ENCODE data around the gene POU2AF2.

- no peak for TF ChIP-seq POLR2AphosphoS5 (IDR thresholded peaks at IDR 0.05; ENCODE audit: low read depth, low read length)
- TF ChIP-seq POLR2A (IDR thresholded peaks at IDR 0.05; ENCODE audit: low read depth, low read length), result no peak
- TF ChIP-seq TAF1 (IDR thresholded peaks at IDR 0.05; ENCODE audit: low read depth, low read length), result no peak
Measured at GRCh38 chr11:111327908-111328624, 82.5 kb downstream of the POU2AF2 start.

Data from GM12891 (cell line).